ENCODE measurements around the gene IVL.
A peak's percentile ranks its signal among the peaks of the same experiment; 100 is the strongest.

IVL gene

DNA sequence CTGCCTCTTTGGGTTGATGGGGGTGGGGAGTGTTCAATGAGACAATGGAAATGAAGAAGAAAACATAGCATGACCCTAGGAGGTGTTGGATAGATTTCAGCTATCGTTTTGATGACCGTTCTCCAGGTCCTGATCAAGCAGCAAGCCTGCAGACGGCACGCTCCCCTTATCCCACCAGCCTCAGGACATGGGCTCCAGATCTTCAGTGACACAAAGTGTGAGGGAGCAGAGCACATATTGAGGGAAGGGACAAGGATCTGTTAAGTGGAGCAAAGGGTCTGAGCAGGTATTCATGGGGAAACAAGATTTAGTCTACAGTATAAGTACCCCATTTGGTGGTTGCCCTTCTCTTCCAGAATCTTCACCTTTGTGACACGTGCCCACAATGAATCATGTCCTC is 43.4 kb downstream of the IVL start:
- TF ChIP-seq CTCF (conservative IDR thresholded peaks at IDR 0.05) = no peak

GRCh38 chr1:152953761-152954160 is 45.4 kb downstream of the IVL start:
- no peak overlapping the region for H3K27ac ChIP-seq

More for the DNA sequence above, 43.4 kb downstream of the IVL start:
- no peak overlapping the region for H3K27ac ChIP-seq

DNA sequence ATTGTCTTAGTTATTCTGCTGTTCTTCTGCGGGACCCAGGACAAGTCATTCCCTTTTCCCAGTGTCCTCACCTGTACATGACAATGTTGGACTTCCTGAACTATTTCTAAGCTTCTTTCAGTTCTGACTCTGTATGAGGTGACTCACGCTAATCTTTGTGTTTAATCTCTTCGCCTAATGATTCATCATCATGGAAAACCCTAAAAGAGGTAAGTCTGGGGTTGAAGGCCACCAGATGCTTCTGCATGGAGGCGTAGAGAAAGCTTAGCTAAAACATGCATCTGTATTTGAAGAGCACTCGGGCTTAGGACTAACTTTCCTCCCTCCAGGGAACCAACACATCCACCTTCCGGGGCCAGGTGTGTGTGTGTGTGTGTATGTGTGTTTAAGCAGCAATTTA is 46.1 kb downstream of the IVL start:
- no peak overlapping the region for H3K27ac ChIP-seq
- no peak for TF ChIP-seq CTCF (conservative IDR thresholded peaks at IDR 0.05)

More at GRCh38 chr1:152953761-152954160, 45.4 kb downstream of the IVL start:
- no peak for TF ChIP-seq CTCF (conservative IDR thresholded peaks at IDR 0.05)

DNA sequence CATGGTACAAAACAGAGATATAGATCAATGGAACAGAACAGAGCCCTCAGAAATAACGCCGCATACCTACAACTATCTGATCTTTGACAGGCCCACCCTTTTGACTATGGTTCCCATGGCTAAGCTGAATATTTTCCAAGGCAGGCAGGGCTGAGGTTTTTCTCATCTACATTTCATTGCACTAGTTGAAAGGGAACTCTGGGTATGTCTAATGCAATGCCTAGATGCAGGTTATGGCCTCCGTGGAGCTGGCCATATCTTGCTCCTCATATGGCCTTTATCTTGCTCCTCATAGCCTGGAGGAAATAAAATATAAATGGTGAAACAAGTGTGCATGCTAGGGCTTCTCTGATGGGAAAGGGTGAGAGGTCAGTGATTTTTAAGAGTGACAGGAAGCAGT is 49.2 kb downstream of the IVL start:
- no peak for TF ChIP-seq CTCF (conservative IDR thresholded peaks at IDR 0.05)

DNA sequence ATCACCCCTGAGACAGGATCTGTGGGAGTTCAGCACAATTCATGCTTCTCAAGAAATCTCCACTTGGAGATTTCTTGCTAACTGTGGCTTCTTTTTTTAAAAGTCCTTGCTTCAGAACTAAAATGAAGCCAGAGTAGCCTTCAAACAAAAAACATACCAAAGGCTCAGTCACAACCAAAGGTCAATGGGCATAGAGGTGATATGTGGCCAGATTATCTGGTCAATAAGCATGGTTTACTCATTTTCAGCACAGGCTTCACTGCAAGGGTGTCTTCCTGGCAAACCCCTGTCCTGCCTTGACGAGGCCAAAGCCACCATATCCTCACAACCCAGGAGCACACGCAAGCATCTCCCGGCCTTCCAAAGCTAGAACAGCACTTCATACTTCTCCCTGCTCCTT is 50.9 kb downstream of the IVL start:
- no peak overlapping the region for H3K27ac ChIP-seq
- no peak for TF ChIP-seq CTCF (conservative IDR thresholded peaks at IDR 0.05)

More for the DNA sequence above, 49.2 kb downstream of the IVL start:
- no peak overlapping the region for H3K27ac ChIP-seq

DNA sequence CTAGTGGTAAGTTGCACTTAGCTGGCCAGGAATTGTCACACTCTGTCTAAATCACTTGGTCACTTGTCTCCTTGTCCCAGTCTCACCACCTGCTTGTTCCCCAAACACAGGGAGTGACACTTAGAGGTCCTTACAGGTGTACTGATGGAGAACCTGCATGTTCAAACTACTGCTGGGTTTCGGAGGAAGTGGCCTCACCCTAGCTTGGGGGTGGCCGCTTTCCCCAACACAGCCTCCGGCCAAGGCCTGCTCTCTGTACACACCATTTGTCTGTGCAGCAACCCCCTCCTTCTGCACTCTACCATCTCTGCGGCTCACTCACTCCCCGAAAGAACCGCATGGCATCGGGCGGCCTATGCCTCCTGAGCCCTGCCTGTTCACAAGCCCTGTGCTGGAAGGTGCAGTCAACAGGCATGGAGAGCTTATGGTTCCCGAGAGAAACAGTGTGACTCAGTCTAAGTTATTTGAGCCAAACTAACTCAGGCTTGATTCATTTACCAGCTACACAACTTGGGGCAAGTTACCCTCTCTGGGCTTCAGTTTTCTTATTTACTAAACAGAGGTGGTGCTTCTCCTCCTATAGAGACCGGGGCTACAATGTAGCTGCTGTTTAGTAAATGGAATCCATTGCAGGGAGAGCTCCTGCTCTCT is 51.6 kb downstream of the IVL start:
- TF ChIP-seq CTCF (conservative IDR thresholded peaks at IDR 0.05) = no peak
- H3K27ac ChIP-seq = no peak overlapping the region

- peak; percentile 21; the same call in 1 of the 2 replicates for TF ChIP-seq CTCF (conservative IDR thresholded peaks at IDR 0.05)
- H3K27ac ChIP-seq = no peak overlapping the region
Observed at GRCh38 chr1:152960452-152961044, 52.2 kb downstream of the IVL start.
